Adrenal gland (tissue), 12 donors: Measurements from ENCODE around the gene MXRA8. TPM values are rescaled to one million over a fixed set of nuclear protein-coding genes. Genes with fewer than 3 reads are reported as not detected.

ENCODE experiments used
- DNase-seq, 7 donors: peaks; one replicate each; pipeline ENCODE4 v3.0.0-alpha.2; 2019 to 2020
- H3K27ac ChIP-seq, 5 donors: fragments of 200-600 bp; sonication (generic) in 4 of 5; 1 replicate in 3 of 5; 2 replicates in 2 of 5; pipeline versions ENCODE4 v1.5.1 to v1.8.0; 2016 to 2020; ENCODE audit warnings: mild to moderate bottlenecking in 1 of 5
- H3K27me3 ChIP-seq: fragments of 200-600 bp; 2 replicates; pipeline ENCODE4 v1.8.0; 2021
- H3K36me3 ChIP-seq, 2 donors: fragments of 200-600 bp; replicated peaks in 1 of 2; 1 replicate in 1 of 2; 2 replicates in 1 of 2; pipeline versions ENCODE4 v1.5.1 to v1.8.0; 2018 to 2022
- H3K4me1 ChIP-seq, 2 donors: fragments of 200-600 bp; replicated peaks in 1 of 2; 1 replicate in 1 of 2; 2 replicates in 1 of 2; pipeline versions ENCODE4 v1.5.1 to v1.8.0; 2018 to 2021
- H3K4me3 ChIP-seq, 4 donors: fragments of 200-600 bp; sonication (generic) in 3 of 4; one replicate each; pipeline ENCODE4 v1.5.1; 2016 to 2018
- H3K9me3 ChIP-seq, 3 donors: fragments of 200-600 bp; sonication (generic) in 1 of 3; replicated peaks in 1 of 3; 1 replicate in 2 of 3; 2 replicates in 1 of 3; pipeline versions ENCODE4 v1.5.1 to v1.8.0; 2016 to 2021
- CTCF ChIP-seq, 6 experiments: fragments of 450-650 bp in 4 of 6; fragments of 200-600 bp in 2 of 6; sonication (generic) in 1 of 6; IDR thresholded peaks; 1 replicate in 5 of 6; 2 replicates in 1 of 6; pipeline versions ENCODE4 v1.5.1 to v1.8.0; 2016 to 2021; ENCODE audit warnings: antibody characterized with exemption in 6 of 6, mild to moderate bottlenecking in 2 of 6, moderate library complexity in 1 of 6
- POLR2A ChIP-seq, 2 donors: fragments of 450-650 bp; IDR thresholded peaks; one replicate each; pipeline ENCODE4 v1.6.1; 2017; ENCODE audit warnings: antibody characterized with exemption in 2 of 2, mild to moderate bottlenecking in 2 of 2, moderate library complexity in 1 of 2
- WGBS, 4 donors: extraction: QIAGEN DNeasy Blood & Tissue Kit in 2 of 4; methylation state at CpG; one replicate each; pipeline versions ENCODE4 v1.1.5 to v1.1.7; 2013 to 2017; 5-methylcytosine and 5-hydroxymethylcytosine counted together
- intact Hi-C, 2 donors: fragments of 100-400 bp; cut with DNase I; formaldehyde crosslinking; loops; one replicate each; pipeline versions ENCODE4 v1.14.1 to v1.15.0; 2022 to 2023
- polyA plus RNA-seq, 3 donors: library from polyadenylated mRNA; stranded (reverse); fragments of 200-250 nt in 2 of 3; fragments of 350-450 nt in 1 of 3; fragmentation: Illumina TruSeq in 1 of 3; extraction: RNeasy Lipid Tissue Mini Kit (QIAGEN cat#74804) in 1 of 3; gene quantifications; one replicate each; pipeline ENCODE4 v1.2.3, GENCODE V29; 2013 to 2014
- total RNA-seq, 9 donors: library from RNA; depleted of rRNA in 4 of 9; stranded (reverse); fragments of >200 nt in 4 of 9; fragments of 120-200 nt in 1 of 9; fragmentation: NEBNext Ultra II Directional in 1 of 9; extraction: Animal tissue kit (Norgen Biotek cat#: 25700) in 1 of 9; gene quantifications; one replicate each; pipeline versions ENCODE4 v1.1.0 to v1.2.4, GENCODE V29; 2013 to 2023
- donor health status: healthy with polysubstance abuse.
- donor health status: Bipolar disorder and iron deficiency.
- donor health status: DM: yes; HTN: yes; CAD: no.
- donor health status: DM: no; HTN: no; CAD: no.
- donor health status: DM: no; HTN: no; CAD: no.
- donor health status: DM: yes; HTN: yes; CAD: no.

The MXRA8 gene
- total and polyA plus RNA-seq, 12 donors, result 8.4 to 104 (median 46.6) TPM

- H3K4me3 ChIP-seq, result no peak overlapping the region
- WGBS, 4 donors, result 64 to 71% (median 66%) methylated on average over 12 to 29 of the region's 29 CpGs
Measured at GRCh38 chr1:1351511-1352427, 6.6 kb downstream of the MXRA8 start.

GRCh38 chr1:1349256-1350012 lies 8.9 kb downstream of the MXRA8 start, which contains the start of gene DVL1:
TSS of gene DVL1 (minus strand) at chr1:1349418. CDS start at chr1:1349065, 353 bp downstream.
- H3K27me3 ChIP-seq, result peaks cover 15% of the 10 kb centered on the region
- intact Hi-C loops, result no loop called here
- peaks cover 39 to 42% of the 10 kb centered on the region in 2 donors for H3K4me1 ChIP-seq
- TF ChIP-seq CTCF (IDR thresholded peaks at IDR 0.05) (peak; percentile 5 to 61 (median 38)), POLR2A (IDR thresholded peaks at IDR 0.05) (peak; percentile 38 to 51)
- H3K4me3 ChIP-seq, result peak within 1 kb of the TSS; percentile 35 to 98 (median 52)
- 0 to 1% (median 1%) methylated on average over 42 to 115 of the region's 122 CpGs; no CpG with 5 or more reads in 1 of the 4 donors for WGBS, 4 donors
- H3K9me3 ChIP-seq, result no peaks in the 10 kb centered on the region
- no peaks in the 10 kb centered on the region for H3K36me3 ChIP-seq
- H3K27ac ChIP-seq, result peak within 1 kb of the TSS; percentile 60 to 95 (median 75)
- peak in 4 of 7 donors; percentile 59 to 72 (median 64) for DNase-seq

More at GRCh38 chr1:1351511-1352427, 6.6 kb downstream of the MXRA8 start:
- intact Hi-C loops, result no loop called here
- no peak for DNase-seq
- Histone ChIP-seq H3K4me1 (peaks cover 19 to 20% of the 10 kb centered on the region in 2 donors), H3K27me3 (peaks cover 20% of the 10 kb centered on the region), H3K36me3 (no peaks in the 10 kb centered on the region), H3K9me3 (no peaks in the 10 kb centered on the region), H3K27ac (peak overlapping the region in 2 of 5 donors; percentile 35 to 45)
- TF ChIP-seq POLR2A (IDR thresholded peaks at IDR 0.05) (no peak), CTCF (IDR thresholded peaks at IDR 0.05) (no peak)

GRCh38 chr1:1348420-1349255 lies 9.7 kb downstream of the MXRA8 start:
- 0 to 1% methylated on average over 91 to 109 of the region's 109 CpGs; no CpG with 5 or more reads in 2 of the 4 donors for WGBS, 4 donors
- no peaks in the 10 kb centered on the region for H3K36me3 ChIP-seq
- peak in 4 of 7 donors; percentile 68 to 82 (median 72) for DNase-seq
- intact Hi-C loops, result no loop called here
- TF ChIP-seq POLR2A (IDR thresholded peaks at IDR 0.05) (no peak), CTCF (IDR thresholded peaks at IDR 0.05) (no peak)
- peaks cover 7% of the 10 kb centered on the region for H3K27me3 ChIP-seq
- peaks cover 42 to 43% of the 10 kb centered on the region in 2 donors for H3K4me1 ChIP-seq
- H3K27ac ChIP-seq, result peak overlapping the region; percentile 60 to 95 (median 75)
- H3K9me3 ChIP-seq, result no peaks in the 10 kb centered on the region
- peak overlapping the region; percentile 35 to 98 (median 48) for H3K4me3 ChIP-seq
